Fibroblast of villous mesenchyme (primary cell): ENCODE data around the gene BORA. TPM values are rescaled to one million over a fixed set of nuclear protein-coding genes. Genes with fewer than 3 reads are reported as not detected.
A peak's percentile ranks its signal among the peaks of the same experiment; 100 is the strongest.
"Not testable (repeated sequence)": the region's sequence is repeated elsewhere in the genome, so short reads cannot be mapped to it uniquely, and the experiment has no call there.

ENCODE experiments used
- DNase-seq: peaks from one replicate; pipeline ENCODE4 v3.0.0-alpha.2; 2010; ENCODE audit warnings: low read depth
- H3K4me3 ChIP-seq: 2 replicates; pipeline ENCODE4 v1.5.1; 2011; ENCODE audit warnings: low read depth, mild to moderate bottlenecking, low read length
- CTCF ChIP-seq: IDR thresholded peaks from 2 replicates; pipeline ENCODE4 v1.5.1; 2012; ENCODE audit warnings: low read depth, mild to moderate bottlenecking, low read length; ENCODE audit not compliant: insufficient read depth
- total RNA-seq: library from RNA; depleted of rRNA; stranded (reverse); fragments of >200 nt; gene quantifications from 2 replicates; pipeline ENCODE4 v1.2.3, GENCODE V29; 2012

The BORA gene
- total RNA-seq, 1 donor: 13.0 TPM

GRCh38 chr13:72757792-72758535, 30.2 kb downstream of the BORA start:
- H3K4me3 ChIP-seq: no peak overlapping the region
- DNase-seq: no peak
- no peak for TF ChIP-seq CTCF

- TF ChIP-seq CTCF: no peak
These were observed 32.5 kb downstream of the BORA start for GRCh38 chr13:72760189-72760588.

GRCh38 chr13:72763411-72763810, 35.7 kb downstream of the BORA start:
- TF ChIP-seq CTCF: no peak
- no peak for DNase-seq

More at GRCh38 chr13:72760189-72760588, 32.5 kb downstream of the BORA start:
- no peak for DNase-seq
- no peak overlapping the region for H3K4me3 ChIP-seq

GRCh38 chr13:72774019-72774418, 46.3 kb downstream of the BORA start:
- peak; percentile 64 for DNase-seq
- H3K4me3 ChIP-seq: no peak overlapping the region
- TF ChIP-seq CTCF: no peak

More at GRCh38 chr13:72763411-72763810, 35.7 kb downstream of the BORA start:
- H3K4me3 ChIP-seq: no peak overlapping the region

GRCh38 chr13:72781451-72782439, 54.0 kb downstream of the BORA start, which contains the start of the genes DIS3 and PIBF1:
Gene DIS3 (minus strand): TSS chr13:72781900. CDS start chr13:72781832, 68 bp downstream.
Gene PIBF1 (plus strand): TSS chr13:72782133. CDS start chr13:72783470, 1,337 bp downstream.
- TF ChIP-seq CTCF: no peak
- peak within 1 kb of the TSS; percentile 95 for H3K4me3 ChIP-seq
- DNase-seq: peak; percentile 98

GRCh38 chr13:72782717-72783116, 55.0 kb downstream of the BORA start:
- H3K4me3 ChIP-seq: peak overlapping the region; percentile 95
- DNase-seq: peak; percentile 22
- no peak for TF ChIP-seq CTCF

- not testable (repeated sequence) for DNase-seq, H3K4me3 ChIP-seq
These were observed 57.0 kb downstream of the BORA start for GRCh38 chr13:72784679-72785078.
